ENCODE results near the gene DDX23. TPM values are rescaled to one million over a fixed set of nuclear protein-coding genes. Genes with fewer than 3 reads are reported as not detected.

Gene DDX23
- total RNA-seq, 1 donor from 2014 or later: 59.1 TPM

DNA sequence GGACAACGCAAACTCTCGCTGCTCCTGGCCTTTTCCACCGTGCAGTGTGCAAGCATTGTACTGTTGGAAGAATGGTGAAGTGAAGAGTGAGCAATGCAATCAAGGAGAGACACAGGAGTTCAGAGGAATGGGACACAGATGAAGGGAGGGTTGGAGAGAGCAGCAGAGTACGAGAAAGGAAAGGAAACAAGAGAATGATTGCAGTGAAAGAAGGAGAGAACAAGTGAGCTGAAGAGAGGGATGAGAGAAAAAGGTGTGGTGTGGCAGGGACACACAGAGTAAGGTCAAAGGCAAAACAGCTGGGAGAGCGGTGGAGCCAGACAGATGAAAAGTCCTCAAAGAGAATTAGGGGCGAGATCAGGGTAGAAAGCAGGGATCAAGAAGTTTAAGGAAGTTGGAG, 20.7 kb downstream of the DDX23 start:
- no peak for DNase-seq (ENCODE audit: low spot score)
- Mint-ChIP-seq H3K4me3 (ENCODE audit: unreplicated experiment) (no peak overlapping the region), H3K36me3 (ENCODE audit: low read depth) (peaks cover 41% of the 10 kb centered on the region), H3K9me3 (ENCODE audit: low read depth) (no peaks in the 10 kb centered on the region), H3K27ac (ENCODE audit: unreplicated experiment) (no peak overlapping the region), H3K4me1 (ENCODE audit: low read depth) (no peaks in the 10 kb centered on the region), H3K27me3 (ENCODE audit: low read depth) (no peaks in the 10 kb centered on the region)
- TF ChIP-seq, protein P1, sequence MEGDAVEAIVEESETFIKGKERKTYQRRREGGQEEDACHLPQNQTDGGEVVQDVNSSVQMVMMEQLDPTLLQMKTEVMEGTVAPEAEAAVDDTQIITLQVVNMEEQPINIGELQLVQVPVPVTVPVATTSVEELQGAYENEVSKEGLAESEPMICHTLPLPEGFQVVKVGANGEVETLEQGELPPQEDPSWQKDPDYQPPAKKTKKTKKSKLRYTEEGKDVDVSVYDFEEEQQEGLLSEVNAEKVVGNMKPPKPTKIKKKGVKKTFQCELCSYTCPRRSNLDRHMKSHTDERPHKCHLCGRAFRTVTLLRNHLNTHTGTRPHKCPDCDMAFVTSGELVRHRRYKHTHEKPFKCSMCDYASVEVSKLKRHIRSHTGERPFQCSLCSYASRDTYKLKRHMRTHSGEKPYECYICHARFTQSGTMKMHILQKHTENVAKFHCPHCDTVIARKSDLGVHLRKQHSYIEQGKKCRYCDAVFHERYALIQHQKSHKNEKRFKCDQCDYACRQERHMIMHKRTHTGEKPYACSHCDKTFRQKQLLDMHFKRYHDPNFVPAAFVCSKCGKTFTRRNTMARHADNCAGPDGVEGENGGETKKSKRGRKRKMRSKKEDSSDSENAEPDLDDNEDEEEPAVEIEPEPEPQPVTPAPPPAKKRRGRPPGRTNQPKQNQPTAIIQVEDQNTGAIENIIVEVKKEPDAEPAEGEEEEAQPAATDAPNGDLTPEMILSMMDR (IDR thresholded peaks at IDR 0.05): no peak

DNA sequence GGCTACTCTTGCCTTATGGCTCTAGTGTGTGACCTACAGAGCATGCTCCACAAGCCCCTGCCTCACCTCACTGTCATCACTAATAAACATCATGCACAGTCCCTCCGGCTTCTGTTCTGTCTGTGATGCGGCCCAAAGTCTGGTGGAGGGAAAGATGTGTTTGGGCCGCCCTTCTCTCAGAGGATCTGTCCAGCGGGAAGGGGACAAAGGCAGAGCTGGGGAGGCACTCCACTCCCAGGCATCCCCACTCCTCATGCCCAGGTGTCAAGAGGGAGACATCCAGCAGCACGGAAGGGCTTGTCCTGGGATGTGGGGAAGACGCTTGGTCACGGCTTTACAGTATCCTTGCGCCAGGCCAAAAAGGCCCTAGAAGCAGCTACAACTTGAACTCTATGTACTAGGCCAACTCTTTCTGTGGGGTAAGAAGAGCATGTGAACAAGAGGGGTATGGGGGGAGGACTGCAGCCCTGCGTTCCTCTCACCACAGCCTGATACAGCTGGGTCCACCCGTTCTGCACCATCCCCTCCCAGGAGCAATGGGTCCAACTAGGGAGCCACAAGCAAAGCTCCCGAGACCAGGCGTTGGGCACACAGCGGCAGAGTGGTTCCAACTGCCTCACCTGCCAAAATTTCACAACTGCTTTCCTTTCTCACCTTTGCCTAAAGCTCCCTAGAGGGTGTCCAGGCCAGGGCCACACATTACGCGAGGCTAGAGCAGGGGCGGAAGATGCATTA, 23.0 kb downstream of the DDX23 start:
- Mint-ChIP-seq H3K27ac (ENCODE audit: unreplicated experiment) (no peak overlapping the region), H3K36me3 (ENCODE audit: low read depth) (peaks cover 45% of the 10 kb centered on the region), H3K4me1 (ENCODE audit: low read depth) (no peaks in the 10 kb centered on the region), H3K4me3 (ENCODE audit: unreplicated experiment) (no peak overlapping the region), H3K9me3 (ENCODE audit: low read depth) (no peaks in the 10 kb centered on the region), H3K27me3 (ENCODE audit: low read depth) (no peaks in the 10 kb centered on the region)
- DNase-seq (ENCODE audit: low spot score): no peak
- TF ChIP-seq, protein P1 (IDR thresholded peaks at IDR 0.05): no peak

DNA sequence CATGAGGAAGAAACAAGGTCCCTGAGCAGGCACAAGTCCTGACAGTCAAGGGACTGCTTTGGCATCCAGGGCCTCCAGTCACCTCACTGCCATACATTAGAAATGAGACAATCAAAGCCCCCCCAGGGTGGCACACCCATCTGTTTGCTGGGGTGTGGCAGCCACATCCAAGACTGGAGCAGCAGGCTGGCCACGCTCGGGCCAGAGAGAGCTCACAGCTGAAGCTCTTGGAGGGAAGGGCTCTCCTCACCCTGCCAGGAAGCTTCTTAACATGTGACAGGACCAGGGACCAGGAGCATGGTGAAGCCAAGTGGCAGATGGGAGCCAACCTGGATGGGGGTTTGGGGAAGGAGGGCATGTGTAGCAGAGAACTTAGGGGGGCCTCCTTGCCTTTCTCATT, 23.7 kb downstream of the DDX23 start:
- Mint-ChIP-seq H3K27me3 (ENCODE audit: low read depth) (no peaks in the 10 kb centered on the region), H3K27ac (ENCODE audit: unreplicated experiment) (no peak overlapping the region), H3K4me3 (ENCODE audit: unreplicated experiment) (no peak overlapping the region), H3K9me3 (ENCODE audit: low read depth) (no peaks in the 10 kb centered on the region), H3K36me3 (ENCODE audit: low read depth) (peaks cover 45% of the 10 kb centered on the region), H3K4me1 (ENCODE audit: low read depth) (no peaks in the 10 kb centered on the region)
- DNase-seq (ENCODE audit: low spot score): no peak
- TF ChIP-seq, protein P1 (IDR thresholded peaks at IDR 0.05): no peak

DNA sequence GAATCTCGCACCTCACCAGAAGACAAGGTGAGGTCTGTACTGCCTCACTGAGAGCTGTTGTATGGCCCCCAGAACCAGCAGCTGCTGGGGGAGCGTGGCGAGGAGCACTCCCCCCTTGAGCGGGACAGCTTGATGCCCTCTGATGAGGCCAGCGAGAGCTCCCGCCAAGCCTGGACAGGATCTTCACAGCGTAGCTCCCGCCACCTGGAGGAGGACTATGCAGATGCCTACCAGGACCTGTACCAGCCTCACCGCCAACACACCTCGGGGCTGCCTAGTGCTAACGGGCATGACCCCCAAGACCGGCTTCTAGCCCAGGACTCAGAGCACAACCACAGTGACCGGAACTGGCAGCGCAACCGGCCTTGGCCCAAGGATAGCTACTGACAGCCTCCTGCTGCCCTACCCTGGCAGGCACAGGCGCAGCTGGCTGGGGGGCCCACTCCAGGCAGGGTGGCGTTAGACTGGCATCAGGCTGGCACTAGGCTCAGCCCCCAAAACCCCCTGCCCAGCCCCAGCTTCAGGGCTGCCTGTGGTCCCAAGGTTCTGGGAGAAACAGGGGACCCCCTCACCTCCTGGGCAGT, 24.4 kb downstream of the DDX23 start:
- Mint-ChIP-seq H3K27me3 (ENCODE audit: low read depth) (no peaks in the 10 kb centered on the region), H3K4me3 (ENCODE audit: unreplicated experiment) (no peak overlapping the region), H3K27ac (ENCODE audit: unreplicated experiment) (no peak overlapping the region), H3K36me3 (ENCODE audit: low read depth) (peaks cover 43% of the 10 kb centered on the region), H3K4me1 (ENCODE audit: low read depth) (no peaks in the 10 kb centered on the region), H3K9me3 (ENCODE audit: low read depth) (no peaks in the 10 kb centered on the region)
- no peak for DNase-seq (ENCODE audit: low spot score)
- TF ChIP-seq, protein P1 (IDR thresholded peaks at IDR 0.05): no peak

DNA sequence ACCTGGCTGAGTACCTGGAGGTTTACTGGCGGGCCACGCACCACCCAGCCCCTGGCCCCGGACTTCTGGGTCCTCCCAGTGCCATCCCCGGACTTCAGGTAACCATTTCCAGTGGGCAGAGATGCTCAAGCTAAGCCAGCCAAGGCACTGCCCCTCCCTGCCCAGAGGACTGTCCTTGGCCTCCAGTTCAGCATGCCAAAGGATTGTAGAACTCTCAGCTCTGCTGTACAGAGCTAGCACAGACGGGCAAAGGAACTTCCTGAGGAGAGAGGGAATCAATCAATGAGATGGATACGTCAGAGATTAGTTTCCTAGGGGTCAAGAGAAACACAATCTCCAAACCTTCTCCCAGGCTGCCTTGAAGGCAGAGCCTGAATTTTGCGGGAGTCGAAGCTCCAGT, 24.9 kb downstream of the DDX23 start:
- Mint-ChIP-seq H3K9me3 (ENCODE audit: low read depth) (no peaks in the 10 kb centered on the region), H3K4me1 (ENCODE audit: low read depth) (no peaks in the 10 kb centered on the region), H3K36me3 (ENCODE audit: low read depth) (peaks cover 41% of the 10 kb centered on the region), H3K27me3 (ENCODE audit: low read depth) (no peaks in the 10 kb centered on the region), H3K4me3 (ENCODE audit: unreplicated experiment) (no peak overlapping the region), H3K27ac (ENCODE audit: unreplicated experiment) (no peak overlapping the region)
- no peak for DNase-seq (ENCODE audit: low spot score)
- TF ChIP-seq, protein P1 (IDR thresholded peaks at IDR 0.05): no peak

Measured in chondrocyte (in vitro differentiated cells).